GM12891 (cell line): ENCODE data around the gene SETD5.

Experiments
- POLR2A ChIP-seq: IDR thresholded peaks from 2 replicates; pipeline ENCODE4 v1.6.1; 2011; ENCODE audit warnings: low read depth, low read length, control low read depth
- POLR2AphosphoS5 ChIP-seq: IDR thresholded peaks from 2 replicates; pipeline ENCODE4 v1.6.1; 2011; ENCODE audit warnings: low read depth, low read length, control low read depth
- TAF1 ChIP-seq: IDR thresholded peaks from 2 replicates; pipeline ENCODE4 v1.6.1; 2011; ENCODE audit warnings: low read depth, low read length, control low read depth

- 0 out of 2 replicates have a peak, but pooled peaks have one; percentile 22 for TF ChIP-seq TAF1
- TF ChIP-seq POLR2AphosphoS5 = peak; percentile 33; the same call in 1 of the 2 replicates
- TF ChIP-seq POLR2A = peak; percentile 51
Measured at GRCh38 chr3:9398700-9399336, 1.4 kb downstream of the SETD5 start.
